Ovary (tissue), 3 donors: ENCODE measurements around the gene PSME2.

Source experiments
- CTCF ChIP-seq, 3 donors: fragments of 450-650 bp in 2 of 3; fragments of 200-600 bp in 1 of 3; IDR thresholded peaks; one replicate each; pipeline versions ENCODE4 v1.5.1 to v1.8.0; 2016 to 2022; ENCODE audit warnings: antibody characterized with exemption in 3 of 3, mild to moderate bottlenecking in 1 of 3
- EP300 ChIP-seq: sonication (generic); formaldehyde crosslinking; IDR thresholded peaks from one replicate; pipeline ENCODE4 v1.6.1; 2017; ENCODE audit warnings: antibody characterized with exemption
- POLR2A ChIP-seq: fragments of 450-650 bp; IDR thresholded peaks from one replicate; pipeline ENCODE4 v1.6.1; 2017; ENCODE audit warnings: antibody characterized with exemption, mild to moderate bottlenecking, moderate library complexity
- donor health status: DM: no; HTN: no; CAD: no.

- TF ChIP-seq CTCF (IDR thresholded peaks at IDR 0.05): no peak
- peak; percentile 40 for TF ChIP-seq POLR2A
- TF ChIP-seq EP300: no peak
Measured at GRCh38 chr14:24188251-24189058, 42.0 kb upstream of the PSME2 start, which contains the start of gene IPO4.
